ENCODE results near the gene APBA2. TPM values are rescaled to one million over a fixed set of nuclear protein-coding genes. Genes with fewer than 3 reads are reported as not detected.

APBA2 gene
- total and polyA plus RNA-seq, 2 of the 4 experiments (the other 2 are of a cell fraction), result 21.7 to 33.0 TPM

- POLR2A ChIA-PET (ENCODE audit: unreplicated experiment), result no interaction called here
- no peaks in the 10 kb centered on the region for H4K20me1 ChIP-seq (ENCODE audit: insufficient read depth, low read length)
- H2BK20ac ChIP-seq (ENCODE audit: low read depth, low read length), result no peak overlapping the region
- no peak overlapping the region for H3K14ac ChIP-seq (replicated peaks; ENCODE audit: low read depth, low read length)
- TF ChIP-seq, protein P1, sequence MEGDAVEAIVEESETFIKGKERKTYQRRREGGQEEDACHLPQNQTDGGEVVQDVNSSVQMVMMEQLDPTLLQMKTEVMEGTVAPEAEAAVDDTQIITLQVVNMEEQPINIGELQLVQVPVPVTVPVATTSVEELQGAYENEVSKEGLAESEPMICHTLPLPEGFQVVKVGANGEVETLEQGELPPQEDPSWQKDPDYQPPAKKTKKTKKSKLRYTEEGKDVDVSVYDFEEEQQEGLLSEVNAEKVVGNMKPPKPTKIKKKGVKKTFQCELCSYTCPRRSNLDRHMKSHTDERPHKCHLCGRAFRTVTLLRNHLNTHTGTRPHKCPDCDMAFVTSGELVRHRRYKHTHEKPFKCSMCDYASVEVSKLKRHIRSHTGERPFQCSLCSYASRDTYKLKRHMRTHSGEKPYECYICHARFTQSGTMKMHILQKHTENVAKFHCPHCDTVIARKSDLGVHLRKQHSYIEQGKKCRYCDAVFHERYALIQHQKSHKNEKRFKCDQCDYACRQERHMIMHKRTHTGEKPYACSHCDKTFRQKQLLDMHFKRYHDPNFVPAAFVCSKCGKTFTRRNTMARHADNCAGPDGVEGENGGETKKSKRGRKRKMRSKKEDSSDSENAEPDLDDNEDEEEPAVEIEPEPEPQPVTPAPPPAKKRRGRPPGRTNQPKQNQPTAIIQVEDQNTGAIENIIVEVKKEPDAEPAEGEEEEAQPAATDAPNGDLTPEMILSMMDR (conservative IDR thresholded peaks at IDR 0.05; ENCODE audit: low read depth, low read length), result no peak
- no peak for TF ChIP-seq RAD21 (IDR thresholded peaks at IDR 0.05; ENCODE audit: low read length)
- no peak overlapping the region for H4K8ac ChIP-seq (ENCODE audit: low read depth in 2 of 2, low read length in 2 of 2)
- 80% methylated on average over 1 of the region's 5 CpGs; no CpG with 5 or more reads in 1 of the 2 experiments for WGBS, 2 experiments (ENCODE audit: extremely low coverage in 2 of 2, insufficient read length in 1 of 2)
- no peak overlapping the region for H2BK15ac ChIP-seq (ENCODE audit: low read depth, low read length)
- BruUV-seq (replicated peaks), result no TSS peak
- H3K56ac ChIP-seq (ENCODE audit: extremely low read depth, insufficient read depth, low read length), result no peak overlapping the region
- H3K79me1 ChIP-seq (ENCODE audit: low read depth in 1 of 2, low read length in 2 of 2), result no peaks in the 10 kb centered on the region
- no peak for DNase-seq
- no peaks in the 10 kb centered on the region for H3K9me3 ChIP-seq (ENCODE audit: control insufficient read depth, insufficient read depth, low read length)
- in situ Hi-C loops (cut with MboI; ENCODE audit: low sequenced_read_pairs) (loop anchor here (10.0 to 25.0 kb wide), 2 partner anchors 61 to 929 kb away; no protein-coding TSS in a partner anchor), dilution Hi-C loops (cut with HindIII; ENCODE audit: low sequenced_read_pairs, unreplicated experiment) (no loop called here), intact Hi-C loops (cut with micrococcal nuclease) (loop anchor here (10.0 kb wide), 1 partner anchor 531 kb away; no protein-coding TSS in a partner anchor)
- H3K27me3 ChIP-seq (ENCODE audit: control insufficient read depth, insufficient read depth, low read length), result peaks cover 21% of the 10 kb centered on the region
- no peak overlapping the region for H2AK9ac ChIP-seq (replicated peaks; ENCODE audit: low read depth, low read length, poor library complexity)
- no peak overlapping the region for H2AFZ ChIP-seq (replicated peaks; ENCODE audit: low read length, poor library complexity)
- no peak overlapping the region for H4K5ac ChIP-seq (ENCODE audit: low read depth, low read length)
- H3K27ac ChIP-seq (ENCODE audit: insufficient read depth, low read length), result no peak overlapping the region
- H3K23ac ChIP-seq (ENCODE audit: low read depth, low read length), result no peak overlapping the region
- no peak overlapping the region for H3K9ac ChIP-seq (ENCODE audit: low read depth, low read length)
- no peak overlapping the region for H2AK5ac ChIP-seq (ENCODE audit: low read depth, low read length)
- no peak overlapping the region for H3K4me2 ChIP-seq (ENCODE audit: low read depth, low read length)
- no peaks in the 10 kb centered on the region; the same call in 1 of the 2 replicates for H3K9me1 ChIP-seq (ENCODE audit: insufficient read depth, low read length)
- H3K18ac ChIP-seq (ENCODE audit: low read depth, low read length), result no peak overlapping the region
- no peak overlapping the region for H3K4me3 ChIP-seq (ENCODE audit: insufficient read depth, low read depth, low read length)
- no peak overlapping the region for H2BK5ac ChIP-seq (ENCODE audit: low read depth, low read length, poor library complexity, severe bottlenecking)
- no peak overlapping the region for H3K4ac ChIP-seq (ENCODE audit: low read depth, low read length)
- no peak overlapping the region for H2BK120ac ChIP-seq (ENCODE audit: low read depth, low read length)
- H3K4me1 ChIP-seq (ENCODE audit: control insufficient read depth, insufficient read depth, low read length), result no peaks in the 10 kb centered on the region
- no peak overlapping the region for H4K91ac ChIP-seq (ENCODE audit: insufficient read depth, low read depth, low read length)
- no peak for ATAC-seq (ENCODE audit: low read depth)
- no peaks in the 10 kb centered on the region for H3K36me3 ChIP-seq (ENCODE audit: control insufficient read depth, insufficient read depth, low read length)
- CTCF ChIA-PET, result no interaction called here
These were observed 248.0 kb downstream of the APBA2 start for GRCh38 chr15:29133791-29134190.
